Spleen (tissue), 7 donors: ENCODE results near the gene MEI4.

ENCODE experiments used
- POLR2A ChIP-seq, 3 donors: fragments of 450-650 bp; IDR thresholded peaks; one replicate each; pipeline ENCODE4 v1.5.1; 2017; ENCODE audit warnings: antibody characterized with exemption in 3 of 3, mild to moderate bottlenecking in 1 of 3
- POLR2AphosphoS5 ChIP-seq, 3 donors: sonication (generic); formaldehyde crosslinking; IDR thresholded peaks; one replicate each; pipeline ENCODE4 v1.5.1; 2017; ENCODE audit warnings: antibody characterized with exemption in 3 of 3
- TF ChIP-seq, protein P1 (sequence below), 11 experiments: fragments of 200-600 bp in 7 of 11; fragments of 450-650 bp in 4 of 11; sonication (generic) in 4 of 11; IDR thresholded peaks in 8 of 11; conservative IDR thresholded peaks in 3 of 11; 1 replicate in 7 of 11; 2 replicates in 4 of 11; pipeline versions ENCODE4 v1.4.0 to v1.8.0; 2016 to 2021; ENCODE audit warnings: antibody characterized with exemption in 11 of 11, inconsistent platforms in 4 of 11, mild to moderate bottlenecking in 1 of 11
- donor health status: DM: no; HTN: no; CAD: no; lungs with moderate emphysema.
- donor health status: DM: no; HTN: no; CAD: no.
- donor health status: DM: no; HTN: no; CAD: no.

DNA sequence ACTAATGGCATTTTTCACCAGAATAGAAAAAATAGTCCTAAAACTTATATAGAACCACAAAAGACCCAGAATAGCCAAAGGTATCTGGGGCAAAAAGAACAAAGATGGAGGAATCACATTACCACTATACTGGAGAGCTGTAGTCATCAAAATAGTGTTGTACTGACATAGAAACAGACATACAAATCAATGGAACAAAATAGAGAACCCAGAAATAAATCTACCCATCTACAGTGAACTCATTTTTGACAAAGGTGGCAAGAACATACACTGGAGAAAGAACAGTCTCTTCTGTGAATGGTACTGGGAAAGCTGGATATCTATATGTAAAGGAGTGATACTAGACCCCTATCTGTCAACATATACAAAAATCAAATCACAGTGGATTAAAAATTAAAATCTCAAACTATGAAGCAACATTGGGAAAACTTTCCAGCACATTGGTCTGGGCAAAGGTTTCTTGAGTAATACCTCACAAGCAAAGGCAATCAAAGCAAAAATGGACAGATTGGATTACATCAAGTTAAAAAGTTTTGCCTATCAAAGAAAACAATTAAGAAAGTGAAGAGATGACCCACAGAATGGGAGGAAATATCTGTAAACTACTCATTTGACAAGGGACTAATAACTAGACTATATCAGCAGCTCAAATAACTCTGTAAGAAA, 120.5 kb downstream of the MEI4 start:
- TF ChIP-seq, protein P1, sequence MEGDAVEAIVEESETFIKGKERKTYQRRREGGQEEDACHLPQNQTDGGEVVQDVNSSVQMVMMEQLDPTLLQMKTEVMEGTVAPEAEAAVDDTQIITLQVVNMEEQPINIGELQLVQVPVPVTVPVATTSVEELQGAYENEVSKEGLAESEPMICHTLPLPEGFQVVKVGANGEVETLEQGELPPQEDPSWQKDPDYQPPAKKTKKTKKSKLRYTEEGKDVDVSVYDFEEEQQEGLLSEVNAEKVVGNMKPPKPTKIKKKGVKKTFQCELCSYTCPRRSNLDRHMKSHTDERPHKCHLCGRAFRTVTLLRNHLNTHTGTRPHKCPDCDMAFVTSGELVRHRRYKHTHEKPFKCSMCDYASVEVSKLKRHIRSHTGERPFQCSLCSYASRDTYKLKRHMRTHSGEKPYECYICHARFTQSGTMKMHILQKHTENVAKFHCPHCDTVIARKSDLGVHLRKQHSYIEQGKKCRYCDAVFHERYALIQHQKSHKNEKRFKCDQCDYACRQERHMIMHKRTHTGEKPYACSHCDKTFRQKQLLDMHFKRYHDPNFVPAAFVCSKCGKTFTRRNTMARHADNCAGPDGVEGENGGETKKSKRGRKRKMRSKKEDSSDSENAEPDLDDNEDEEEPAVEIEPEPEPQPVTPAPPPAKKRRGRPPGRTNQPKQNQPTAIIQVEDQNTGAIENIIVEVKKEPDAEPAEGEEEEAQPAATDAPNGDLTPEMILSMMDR (IDR thresholded peaks at IDR 0.05 in 8 of 11, conservative IDR thresholded peaks at IDR 0.05 in 3 of 11) = no peak
- TF ChIP-seq POLR2A (IDR thresholded peaks at IDR 0.05) (no peak), POLR2AphosphoS5 (IDR thresholded peaks at IDR 0.05) (no peak)
